Omental fat pad (tissue), 4 donors: ENCODE results near the gene C10orf62. TPM values are rescaled to one million over a fixed set of nuclear protein-coding genes. Genes with fewer than 3 reads are reported as not detected.
A peak's percentile ranks its signal among the peaks of the same experiment; 100 is the strongest.

Experiments
- ATAC-seq: fragments of 150-250 bp; one replicate; pipeline ENCODE4 v1.9.1; 2016; ENCODE audit warnings: mild to moderate bottlenecking, moderate library complexity; ENCODE audit not compliant: low FRiP score
- DNase-seq: peaks from one replicate; pipeline ENCODE4 v3.0.0-alpha.2; 2019; ENCODE audit warnings: low spot score
- CTCF ChIP-seq, 3 donors: fragments of 450-650 bp; IDR thresholded peaks; one replicate each; pipeline ENCODE4 v1.5.1; 2016 to 2017; ENCODE audit warnings: antibody characterized with exemption in 3 of 3, mild to moderate bottlenecking in 3 of 3, moderate library complexity in 2 of 3
- total RNA-seq, 4 donors: library from RNA; depleted of rRNA; stranded (reverse); fragments of >200 nt; gene quantifications; one replicate each; pipeline ENCODE4 v1.1.0, GENCODE V29; 2016

C10orf62 gene
- total RNA-seq, 4 donors from 2014 or later: 0.88 to 1.2 TPM; not detected in 2

GRCh38 chr10:97612386-97612785, 22.9 kb downstream of the C10orf62 start:
- ATAC-seq: peak; percentile 81
- peak in 1 of 3 donors; percentile 24 for TF ChIP-seq CTCF (IDR thresholded peaks at IDR 0.05)
- DNase-seq: no peak

DNA sequence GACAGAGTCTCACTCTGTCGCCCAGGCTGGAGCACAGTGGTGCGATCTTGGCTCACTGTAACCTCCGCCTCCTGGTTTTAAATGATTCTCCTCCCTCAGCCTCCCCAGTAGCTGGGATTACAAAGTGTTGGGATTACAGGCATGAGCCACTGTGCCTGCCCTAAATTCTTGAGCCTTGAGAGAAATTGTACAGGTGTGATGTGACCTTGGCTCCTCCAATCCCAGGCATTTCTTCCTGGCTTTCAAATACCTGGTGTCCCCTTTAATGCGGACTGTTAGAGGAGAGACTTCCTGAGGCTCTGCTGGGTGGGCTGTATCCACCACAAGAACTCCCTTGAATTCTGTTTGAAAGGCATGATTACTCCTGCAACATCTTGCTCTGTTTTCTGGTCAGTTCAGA, 28.8 kb downstream of the C10orf62 start:
- no peak for ATAC-seq
- no peak for TF ChIP-seq CTCF (IDR thresholded peaks at IDR 0.05)
- no peak for DNase-seq

GRCh38 chr10:97618733-97619132, 29.2 kb downstream of the C10orf62 start:
- no peak for DNase-seq
- no peak for ATAC-seq
- TF ChIP-seq CTCF (IDR thresholded peaks at IDR 0.05): no peak

DNA sequence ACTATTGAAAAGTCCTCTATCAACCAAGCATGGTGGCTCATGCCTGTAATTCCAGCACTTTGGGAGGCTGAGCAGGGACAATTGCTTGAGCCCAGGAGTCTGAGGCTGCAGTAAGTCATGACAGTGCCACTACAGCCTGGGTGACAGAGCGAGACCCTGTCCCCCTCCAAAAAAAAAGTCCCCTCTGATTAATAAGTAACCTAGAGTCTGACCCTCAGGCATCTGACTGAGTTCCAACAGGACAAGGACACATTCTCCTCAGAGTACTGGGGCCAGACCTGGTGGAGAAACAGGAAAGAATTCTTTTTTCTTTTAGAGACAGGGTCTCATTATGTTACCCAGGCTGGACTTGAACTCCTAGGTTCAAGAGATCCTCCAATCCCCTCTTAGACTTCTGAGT, 33.8 kb downstream of the C10orf62 start:
- ATAC-seq: no peak
- TF ChIP-seq CTCF (IDR thresholded peaks at IDR 0.05): no peak
- DNase-seq: no peak

GRCh38 chr10:97627731-97628130, 38.2 kb downstream of the C10orf62 start:
- DNase-seq (no peak), ATAC-seq (no peak)
- no peak for TF ChIP-seq CTCF (IDR thresholded peaks at IDR 0.05)

DNA sequence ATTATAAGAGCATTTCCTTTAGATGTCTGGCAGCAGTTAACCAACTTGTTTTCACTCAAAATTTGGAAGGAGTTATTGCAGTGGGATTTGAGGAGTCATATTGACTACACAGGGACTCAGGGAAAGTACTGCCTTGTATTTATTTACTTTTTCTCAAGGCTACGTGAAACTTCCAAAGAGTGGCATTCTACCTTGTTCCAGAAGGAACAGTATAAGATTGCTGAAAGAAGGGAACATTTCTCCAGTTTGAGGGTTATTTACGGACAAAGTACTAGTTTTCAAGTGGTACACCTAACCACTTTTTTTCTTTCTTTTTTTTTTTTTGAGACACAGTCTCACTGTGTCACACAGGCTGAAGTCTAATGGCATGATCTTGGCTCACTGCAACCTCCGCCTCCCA, 38.7 kb downstream of the C10orf62 start:
- ATAC-seq (no peak), DNase-seq (no peak)
- TF ChIP-seq CTCF (IDR thresholded peaks at IDR 0.05): no peak

DNA sequence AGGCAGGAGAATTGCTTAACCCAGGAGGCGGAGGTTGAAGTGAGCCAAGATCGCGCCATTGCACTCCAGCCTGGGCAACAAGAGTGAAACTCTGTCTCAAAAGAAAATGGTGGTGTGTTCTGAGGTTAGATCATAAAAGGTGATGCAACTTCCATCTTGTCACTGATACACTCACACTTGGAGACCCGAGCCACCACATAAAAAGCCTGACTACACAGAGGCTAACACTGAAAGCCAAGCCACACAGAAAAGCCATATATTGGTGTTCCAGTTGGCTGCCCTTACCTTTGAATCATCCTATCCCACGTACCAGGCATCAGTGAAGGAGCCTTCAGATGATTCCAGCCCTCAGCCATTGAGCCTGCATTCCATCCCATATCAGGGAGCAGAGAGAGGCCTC, 39.8 kb downstream of the C10orf62 start:
- TF ChIP-seq CTCF (IDR thresholded peaks at IDR 0.05): no peak
- DNase-seq (no peak), ATAC-seq (no peak)
